ENCODE results near the gene MCCC1. TPM values are rescaled to one million over a fixed set of nuclear protein-coding genes. Genes with fewer than 3 reads are reported as not detected.

MCCC1 gene
- total and polyA plus RNA-seq, 2 of the 4 experiments (the other 2 are of a cell fraction), result 14.2 to 17.9 TPM

DNA sequence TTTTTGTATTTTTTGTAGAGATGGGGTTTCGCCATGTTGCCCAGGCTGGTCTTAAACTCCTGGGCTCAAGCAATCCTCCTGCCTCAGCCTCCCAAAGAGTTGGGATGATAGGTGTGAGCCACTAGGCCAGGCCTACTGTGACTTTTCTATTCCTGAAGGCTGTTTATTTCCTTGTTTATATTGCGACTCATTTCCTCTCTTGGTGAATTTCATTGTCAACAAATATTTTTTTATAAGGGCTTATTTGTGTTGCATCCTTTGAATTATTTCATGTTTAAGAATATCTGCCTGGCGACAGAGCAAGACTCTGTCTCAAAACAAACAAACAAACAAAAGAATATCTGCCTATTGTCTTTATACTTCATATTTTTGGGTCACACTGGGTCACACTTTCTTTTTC lies 29.4 kb upstream of the MCCC1 start:
- peaks cover 4% of the 10 kb centered on the region for H3K9me3 ChIP-seq (ENCODE audit: control insufficient read depth, insufficient read depth, low read length)
- no peak overlapping the region for H3K18ac ChIP-seq (ENCODE audit: low read depth, low read length)
- dilution Hi-C loops (cut with HindIII; ENCODE audit: low sequenced_read_pairs, unreplicated experiment) (no loop called here), in situ Hi-C loops (cut with MboI; ENCODE audit: low sequenced_read_pairs) (loop anchor here (5.0 kb wide), 1 partner anchor 259 kb away; no protein-coding TSS in a partner anchor), intact Hi-C loops (cut with micrococcal nuclease) (loop anchor here (10.0 kb wide), 1 partner anchor 756 kb away; the partner anchor contains the start of gene PARL)
- no peaks in the 10 kb centered on the region for H3K36me3 ChIP-seq (ENCODE audit: control insufficient read depth, insufficient read depth, low read length)
- no peak for TF ChIP-seq RAD21 (IDR thresholded peaks at IDR 0.05; ENCODE audit: low read length)
- TF ChIP-seq CEBPB (IDR thresholded peaks at IDR 0.05; ENCODE audit: low read depth, low read length), result no peak
- no peak for TF ChIP-seq CHD1 (IDR thresholded peaks at IDR 0.05; ENCODE audit: low read depth, low read length)
- TF ChIP-seq SMC3 (IDR thresholded peaks at IDR 0.05; ENCODE audit: low read depth, low read length), result no peak
- no peak for TF ChIP-seq POLR2A (IDR thresholded peaks at IDR 0.05; ENCODE audit: low read depth, low read length)
- TF ChIP-seq RFX5 (IDR thresholded peaks at IDR 0.05; ENCODE audit: low read depth, low read length), result no peak
- no peak for TF ChIP-seq NFE2L2 (IDR thresholded peaks at IDR 0.05; ENCODE audit: low read depth, low read length)
- TF ChIP-seq MXI1 (IDR thresholded peaks at IDR 0.05; ENCODE audit: borderline replicate concordance, low read depth, low read length), result no peak
- TF ChIP-seq, protein P1, sequence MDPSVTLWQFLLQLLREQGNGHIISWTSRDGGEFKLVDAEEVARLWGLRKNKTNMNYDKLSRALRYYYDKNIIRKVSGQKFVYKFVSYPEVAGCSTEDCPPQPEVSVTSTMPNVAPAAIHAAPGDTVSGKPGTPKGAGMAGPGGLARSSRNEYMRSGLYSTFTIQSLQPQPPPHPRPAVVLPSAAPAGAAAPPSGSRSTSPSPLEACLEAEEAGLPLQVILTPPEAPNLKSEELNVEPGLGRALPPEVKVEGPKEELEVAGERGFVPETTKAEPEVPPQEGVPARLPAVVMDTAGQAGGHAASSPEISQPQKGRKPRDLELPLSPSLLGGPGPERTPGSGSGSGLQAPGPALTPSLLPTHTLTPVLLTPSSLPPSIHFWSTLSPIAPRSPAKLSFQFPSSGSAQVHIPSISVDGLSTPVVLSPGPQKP (IDR thresholded peaks at IDR 0.05; ENCODE audit: borderline replicate concordance, low read depth, low read length), result no peak
- no peak overlapping the region for H3K23ac ChIP-seq (ENCODE audit: low read depth, low read length)
- peaks cover 3% of the 10 kb centered on the region; the same call in 1 of the 2 replicates for H3K9me1 ChIP-seq (ENCODE audit: insufficient read depth, low read length)
- ATAC-seq (ENCODE audit: low read depth) (no peak), DNase-seq (no peak)
- no peak overlapping the region for H2AK9ac ChIP-seq (replicated peaks; ENCODE audit: low read depth, low read length, poor library complexity)
- no peak overlapping the region for H2BK15ac ChIP-seq (ENCODE audit: low read depth, low read length)
- no peak overlapping the region for H2BK120ac ChIP-seq (ENCODE audit: low read depth, low read length)
- H3K14ac ChIP-seq (replicated peaks; ENCODE audit: low read depth, low read length), result no peak overlapping the region
- CTCF ChIA-PET, result interaction anchor here (1.0 kb wide), 1 partner anchor 254 kb away, joined by 4 read pairs; no protein-coding TSS in a partner anchor
- H3K4ac ChIP-seq (ENCODE audit: low read depth, low read length), result no peak overlapping the region
- no peak overlapping the region for H3K4me2 ChIP-seq (ENCODE audit: low read depth, low read length)
- no peak overlapping the region for H4K5ac ChIP-seq (ENCODE audit: low read depth, low read length)
- peaks cover 3% of the 10 kb centered on the region; the same call in 1 of the 2 replicates for H3K27me3 ChIP-seq (ENCODE audit: control insufficient read depth, insufficient read depth, low read length)
- no TSS peak for BruUV-seq (replicated peaks)
- H3K27ac ChIP-seq (ENCODE audit: insufficient read depth, low read length), result no peak overlapping the region
- POLR2A ChIA-PET (ENCODE audit: unreplicated experiment), result no interaction called here
- no peak overlapping the region for H2BK5ac ChIP-seq (ENCODE audit: low read depth, low read length, poor library complexity, severe bottlenecking)
- WGBS, 2 experiments (ENCODE audit: extremely low coverage in 2 of 2, insufficient read length in 1 of 2), result no CpG with 5 or more reads among the region's 3 CpGs
- no peak overlapping the region for H3K4me3 ChIP-seq (ENCODE audit: insufficient read depth, low read depth, low read length)
- H3K9ac ChIP-seq (ENCODE audit: low read depth, low read length), result no peak overlapping the region
- peaks cover 7% of the 10 kb centered on the region for H3K4me1 ChIP-seq (ENCODE audit: control insufficient read depth, insufficient read depth, low read length)
- no peak overlapping the region for H4K91ac ChIP-seq (ENCODE audit: insufficient read depth, low read depth, low read length)
- H2AFZ ChIP-seq (replicated peaks; ENCODE audit: low read length, poor library complexity), result no peak overlapping the region
- H4K8ac ChIP-seq (ENCODE audit: low read depth in 2 of 2, low read length in 2 of 2), result no peak overlapping the region
- H4K20me1 ChIP-seq (ENCODE audit: insufficient read depth, low read length), result no peaks in the 10 kb centered on the region
- no peak overlapping the region for H3K56ac ChIP-seq (ENCODE audit: extremely low read depth, insufficient read depth, low read length)
- no peak overlapping the region for H2BK20ac ChIP-seq (ENCODE audit: low read depth, low read length)
- H2AK5ac ChIP-seq (ENCODE audit: low read depth, low read length), result no peak overlapping the region
- no peaks in the 10 kb centered on the region for H3K79me1 ChIP-seq (ENCODE audit: low read depth in 1 of 2, low read length in 2 of 2)
